H1 (cell line): ENCODE results near the gene NAA10. TPM values are rescaled to one million over a fixed set of nuclear protein-coding genes. Genes with fewer than 3 reads are reported as not detected.

ENCODE experiments used
- CTCF ChIA-PET: fragments of 300-600 bp; sonication (Branson Sonifier 250); formaldehyde crosslinking; loops from one replicate; lab custom pipeline; 2021; ENCODE audit not compliant: partially characterized antibody; lab: Charles Lee
- POLR2A ChIA-PET: fragments of 300-600 bp; sonication (Branson Sonifier 250); formaldehyde crosslinking; loops from one replicate; lab custom pipeline; 2021; ENCODE audit warnings: inconsistent platforms; ENCODE audit not compliant: partially characterized antibody; lab: Charles Lee
- DNase-seq, 2 experiments: peaks; one replicate each; pipeline versions ENCODE4 v3.0.0 to v3.0.0-alpha.2; 2010 to 2022; ENCODE audit warnings: low spot score in 2 of 2, low read depth in 1 of 2, mixed read lengths in 1 of 2
- FAIRE-seq: peaks from 2 replicates; lab custom pipeline; 2011; peaks lifted over from hg19 to GRCh38; lab: Jason Lieb, UNC
- H2AFZ ChIP-seq: 2 replicates; pipeline ENCODE4 v1.8.1; 2012; ENCODE audit warnings: low read length, inconsistent platforms
- H2AK5ac ChIP-seq: 2 replicates; pipeline ENCODE4 v1.6.1; 2013; ENCODE audit warnings: low read depth, low read length
- H2BK120ac ChIP-seq: replicated peaks from 2 replicates; pipeline ENCODE3; 2013; ENCODE audit warnings: low read depth, low read length, inconsistent platforms
- H2BK12ac ChIP-seq: 2 replicates; pipeline ENCODE4 v1.6.1; 2013; ENCODE audit warnings: low read depth, low read length
- H2BK15ac ChIP-seq: 2 replicates; pipeline ENCODE4 v1.6.1; 2013; ENCODE audit warnings: low read length
- H2BK20ac ChIP-seq: 2 replicates; pipeline ENCODE4 v1.6.1; 2013; ENCODE audit warnings: low read length
- H2BK5ac ChIP-seq: 2 replicates; pipeline ENCODE4 v1.6.1; 2013; ENCODE audit warnings: low read depth, low read length
- H3K14ac ChIP-seq: 2 replicates; pipeline ENCODE4 v1.6.1; 2013; ENCODE audit warnings: inconsistent platforms; ENCODE audit not compliant: insufficient read length
- H3K18ac ChIP-seq: 2 replicates; pipeline ENCODE4 v1.6.1; 2013; ENCODE audit warnings: low read length; ENCODE audit errors: extremely low read depth
- H3K23ac ChIP-seq: 2 replicates; pipeline ENCODE4 v1.6.1; 2013; ENCODE audit warnings: inconsistent platforms; ENCODE audit not compliant: insufficient read length
- H3K23me2 ChIP-seq: 2 replicates; pipeline ENCODE4 v1.6.1; 2013; ENCODE audit warnings: low read depth, low read length
- H3K27ac ChIP-seq: 2 replicates; pipeline ENCODE4 v1.6.1; 2011; ENCODE audit warnings: low read depth, low read length, inconsistent platforms
- H3K27me3 ChIP-seq, 4 experiments: replicated peaks in 1 of 4; 1 replicate in 1 of 4; 2 replicates in 3 of 4; pipeline versions ENCODE4 v1.6.1 to v1.8.1; 2011 to 2013; ENCODE audit warnings: low read length in 3 of 4, mild to moderate bottlenecking in 3 of 4, inconsistent platforms in 2 of 4, mixed read lengths in 2 of 4, moderate library complexity in 1 of 4; ENCODE audit not compliant: control insufficient read depth in 3 of 4, insufficient read depth in 3 of 4; ENCODE audit errors: extremely low read depth in 1 of 4
- H3K36me3 ChIP-seq, 4 experiments: 2 replicates each; pipeline versions ENCODE4 v1.6.1 to v1.8.1; 2011 to 2013; ENCODE audit warnings: mild to moderate bottlenecking in 4 of 4, low read length in 3 of 4, moderate library complexity in 2 of 4, control low read depth in 1 of 4, inconsistent platforms in 1 of 4; ENCODE audit not compliant: insufficient read depth in 4 of 4, control insufficient read depth in 2 of 4
- H3K4ac ChIP-seq: replicated peaks from 2 replicates; pipeline ENCODE3; 2013; ENCODE audit warnings: low read length, low read depth, mixed read lengths, inconsistent platforms; ENCODE audit not compliant: insufficient read length
- H3K4me1 ChIP-seq, 4 experiments: replicated peaks in 1 of 4; 1 replicate in 1 of 4; 2 replicates in 3 of 4; pipeline versions ENCODE4 v1.6.1 to v1.8.1; 2011 to 2013; ENCODE audit warnings: low read length in 3 of 4, inconsistent platforms in 2 of 4, mixed read lengths in 1 of 4; ENCODE audit not compliant: insufficient read depth in 4 of 4, control insufficient read depth in 3 of 4
- H3K4me2 ChIP-seq, 2 experiments: 2 replicates each; pipeline versions ENCODE4 v1.6.1 to v1.8.1; 2011 to 2013; ENCODE audit warnings: low read depth in 2 of 2, low read length in 2 of 2, control low read depth in 1 of 2, inconsistent platforms in 1 of 2, mild to moderate bottlenecking in 1 of 2; ENCODE audit not compliant: insufficient read depth in 1 of 2
- H3K4me3 ChIP-seq, 4 experiments: fragments of 200-600, 300-600 bp in 1 of 4; sonication (generic), shearing (Covaris generic), sonication (Bioruptor Twin) in 1 of 4; 2 replicates each; pipeline versions ENCODE4 v1.5.1 to v1.8.1; 2011 to 2016; ENCODE audit warnings: low read length in 4 of 4, low read depth in 3 of 4, control low read depth in 2 of 4, inconsistent platforms in 2 of 4, mild to moderate bottlenecking in 2 of 4, mixed read lengths in 1 of 4, moderate library complexity in 1 of 4; ENCODE audit not compliant: insufficient read depth in 2 of 4; ENCODE audit errors: extremely low read depth in 1 of 4
- H3K56ac ChIP-seq: replicated peaks from 2 replicates; pipeline ENCODE3; 2013; ENCODE audit warnings: low read depth, mild to moderate bottlenecking, mixed read lengths, low read length, inconsistent platforms; ENCODE audit not compliant: insufficient read length
- H3K79me1 ChIP-seq: 2 replicates; pipeline ENCODE4 v1.6.1; 2013; ENCODE audit warnings: low read depth, low read length, control low read depth
- H3K79me2 ChIP-seq, 2 experiments: 2 replicates each; pipeline versions ENCODE4 v1.6.1 to v1.8.1; 2012 to 2013; ENCODE audit warnings: low read length in 2 of 2, mild to moderate bottlenecking in 2 of 2, inconsistent platforms in 1 of 2; ENCODE audit not compliant: insufficient read depth in 2 of 2, control insufficient read depth in 1 of 2
- H3K9ac ChIP-seq, 4 experiments: replicated peaks in 1 of 4; 1 replicate in 1 of 4; 2 replicates in 3 of 4; pipeline versions ENCODE4 v1.6.1 to v1.8.1; 2011 to 2013; ENCODE audit warnings: low read depth in 3 of 4, low read length in 3 of 4, control low read depth in 2 of 4, mild to moderate bottlenecking in 2 of 4, moderate library complexity in 2 of 4, inconsistent platforms in 1 of 4; ENCODE audit errors: extremely low read depth in 1 of 4
- H3K9me3 ChIP-seq, 2 experiments: 2 replicates each; pipeline versions ENCODE4 v1.6.1 to v1.8.1; 2012 to 2013; ENCODE audit warnings: mild to moderate bottlenecking in 2 of 2, moderate library complexity in 2 of 2, control low read depth in 1 of 2, inconsistent platforms in 1 of 2, low read depth in 1 of 2, low read length in 1 of 2, mixed read lengths in 1 of 2; ENCODE audit not compliant: insufficient read depth in 2 of 2
- H4K20me1 ChIP-seq, 2 experiments: replicated peaks in 1 of 2; 2 replicates each; pipeline versions ENCODE3 to v1.8.1; 2011 to 2013; ENCODE audit warnings: inconsistent platforms in 2 of 2, low read length in 2 of 2, mild to moderate bottlenecking in 1 of 2; ENCODE audit not compliant: insufficient read depth in 2 of 2, control insufficient read depth in 1 of 2
- H4K5ac ChIP-seq: 2 replicates; pipeline ENCODE4 v1.6.1; 2013; ENCODE audit warnings: low read length, low read depth, mixed read lengths, inconsistent platforms; ENCODE audit not compliant: insufficient read length
- H4K8ac ChIP-seq: 2 replicates; pipeline ENCODE4 v1.8.0; 2013; ENCODE audit warnings: mild to moderate bottlenecking, moderate library complexity, low read length, inconsistent platforms; ENCODE audit not compliant: insufficient read depth; ENCODE audit errors: extremely low read depth
- H4K91ac ChIP-seq: replicated peaks from 2 replicates; pipeline ENCODE3; 2013; ENCODE audit warnings: low read length, mixed read lengths, inconsistent platforms; ENCODE audit not compliant: insufficient read length
- ASH2L ChIP-seq: fragments of 200-600, 300-600 bp; sonication (generic); IDR thresholded peaks from one replicate; pipeline ENCODE4 v1.7.1; 2017; ENCODE audit warnings: low read length
- BACH1 ChIP-seq: IDR thresholded peaks from 2 replicates; pipeline ENCODE4 v1.6.1; 2012; ENCODE audit warnings: low read length, improper control_type of control experiment
- CHD1 ChIP-seq: IDR thresholded peaks from 2 replicates; pipeline ENCODE4 v1.6.1; 2012; ENCODE audit warnings: low read depth, low read length, improper control_type of control experiment
- KDM5A ChIP-seq: fragments of 200-600 bp; IDR thresholded peaks from 2 replicates; pipeline ENCODE4 v1.7.1; 2012; ENCODE audit warnings: mild to moderate bottlenecking, low read length, inconsistent platforms, mixed read lengths
- RXRA ChIP-seq: IDR thresholded peaks from 2 replicates; pipeline ENCODE4 v1.6.1; 2011; ENCODE audit warnings: low read depth, mild to moderate bottlenecking, low read length, moderate library complexity; ENCODE audit not compliant: insufficient read depth
- SIN3A ChIP-seq, 2 experiments: IDR thresholded peaks in 1 of 2; conservative IDR thresholded peaks in 1 of 2; 2 replicates each; pipeline ENCODE4 v1.6.1; 2011 to 2012; ENCODE audit warnings: low read length in 2 of 2, improper control_type of control experiment in 1 of 2, low read depth in 1 of 2, mild to moderate bottlenecking in 1 of 2
- SP4 ChIP-seq: IDR thresholded peaks from 2 replicates; pipeline ENCODE4 v1.6.1; 2012; ENCODE audit warnings: low read length, inconsistent platforms
- TAF7 ChIP-seq: optimal IDR thresholded peaks from 2 replicates; pipeline ENCODE3; 2011; ENCODE audit warnings: low read depth, mild to moderate bottlenecking, inconsistent platforms, low read length, moderate library complexity, borderline replicate concordance
- ZNF274 ChIP-seq: IDR thresholded peaks from 2 replicates; pipeline ENCODE4 v1.7.0; 2012; ENCODE audit warnings: low read length, borderline replicate concordance; ENCODE audit errors: extremely low read depth
- WGBS, 2 experiments: shearing (Covaris generic) in 1 of 2; methylation state at CpG; one replicate each; pipeline versions ENCODE4 v1.1.6 to v1.1.7; 2013 to 2015; ENCODE audit warnings: low lambda C conversion rate in 2 of 2, mixed read lengths in 2 of 2, inconsistent platforms in 1 of 2, low coverage in 1 of 2, missing lambda C conversion rate in 1 of 2; ENCODE audit not compliant: insufficient replicate concordance in 2 of 2, insufficient coverage in 1 of 2, insufficient read length in 1 of 2; ENCODE audit errors: extremely low coverage in 1 of 2, missing lambda C conversion rate in 1 of 2; 5-methylcytosine and 5-hydroxymethylcytosine counted together
- polyA plus RNA-seq, 7 experiments: library from polyadenylated mRNA; depleted of rRNA in 3 of 7; stranded (reverse) in 5 of 7; unstranded in 2 of 7; fragments of >200 nt in 5 of 7; fragments of 200-250 nt in 2 of 7; gene quantifications; 1 replicate in 5 of 7; 2 replicates in 1 of 7; 4 replicates in 1 of 7; pipeline versions ENCODE4 v1.2.1 to v1.2.3, GENCODE V29; 2011 to 2013; ENCODE audit warnings: missing spikeins in 2 of 7, mixed read lengths in 2 of 7
- total RNA-seq: library from RNA; stranded (reverse); fragmentation: NEBNext Ultra II Directional; extraction: Animal tissue kit (Norgen Biotek cat#: 25700); gene quantifications from 2 replicates; pipeline ENCODE4 v1.2.1, GENCODE V29; 2021
- TF ChIP-seq, protein P1 (sequence below): IDR thresholded peaks from 2 replicates; pipeline ENCODE4 v1.6.1; 2012; ENCODE audit warnings: inconsistent platforms
- TF ChIP-seq, protein P2 (sequence below): IDR thresholded peaks from 2 replicates; pipeline ENCODE4 v1.6.1; 2012; ENCODE audit warnings: inconsistent platforms

Gene NAA10
- total and polyA plus RNA-seq, 2 of the 8 experiments (the other 6 are each of a cell fraction or from before 2014, with no cell fraction given), result 80.4 to 98.8 TPM

DNA sequence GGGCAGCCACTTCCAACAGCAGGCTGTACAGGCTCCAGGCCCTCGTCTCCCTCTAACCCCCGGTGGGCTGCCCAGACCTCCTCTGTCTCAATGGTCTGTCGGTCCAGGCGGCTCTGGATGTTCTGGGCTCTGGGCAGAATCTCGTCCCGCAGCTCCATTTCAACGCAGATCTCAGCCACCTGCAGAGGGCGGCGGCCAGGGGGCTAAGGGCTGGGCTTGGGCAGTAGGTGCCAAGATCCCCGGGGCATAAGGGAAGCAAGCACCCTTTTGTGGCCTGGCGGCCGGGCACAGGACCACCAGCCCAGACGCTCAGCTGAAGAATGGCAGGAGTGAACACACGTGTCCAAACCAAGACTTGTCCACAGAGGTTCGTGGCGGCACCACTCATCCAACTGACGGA lies 21.1 kb downstream of the NAA10 start:
- ChIA-PET CTCF (interaction anchor here (1.0 to 5.7 kb wide), 3 partner anchors 9 to 53 kb away, joined by 3 to 65 read pairs (median 4); partner anchors contain the start of gene ARHGAP4), POLR2A (interaction anchor here (2.0 kb wide), 1 partner anchor 12 kb away, joined by 9 read pairs; the partner anchor contains the start of gene ARHGAP4)
- H3K56ac ChIP-seq, result no peak overlapping the region
- no peak overlapping the region for H4K5ac ChIP-seq
- H3K36me3 ChIP-seq, result no peaks in the 10 kb centered on the region; a peak in 1 of 8 replicates
- H3K4me3 ChIP-seq, result no peak overlapping the region
- H4K8ac ChIP-seq, result no peak overlapping the region
- H3K27me3 ChIP-seq, result no peaks in the 10 kb centered on the region
- no peak overlapping the region for H3K4me2 ChIP-seq
- no peak for FAIRE-seq
- H3K4me1 ChIP-seq, result peaks cover 0 to 3% (median 0%) of the 10 kb centered on the region in 4 experiments; a peak in 1 of 7 replicates
- no peak overlapping the region for H3K27ac ChIP-seq
- no peaks in the 10 kb centered on the region for H3K23me2 ChIP-seq
- no peak overlapping the region for H3K4ac ChIP-seq
- no peaks in the 10 kb centered on the region for H3K79me2 ChIP-seq
- H2BK12ac ChIP-seq, result no peak overlapping the region
- no peak overlapping the region for H2AK5ac ChIP-seq
- H3K18ac ChIP-seq, result no peak overlapping the region
- H3K14ac ChIP-seq, result no peak overlapping the region
- no peaks in the 10 kb centered on the region for H4K20me1 ChIP-seq
- no peak overlapping the region for H4K91ac ChIP-seq
- H2BK20ac ChIP-seq, result no peak overlapping the region
- no peak overlapping the region for H2BK120ac ChIP-seq
- TF ChIP-seq, protein P1, sequence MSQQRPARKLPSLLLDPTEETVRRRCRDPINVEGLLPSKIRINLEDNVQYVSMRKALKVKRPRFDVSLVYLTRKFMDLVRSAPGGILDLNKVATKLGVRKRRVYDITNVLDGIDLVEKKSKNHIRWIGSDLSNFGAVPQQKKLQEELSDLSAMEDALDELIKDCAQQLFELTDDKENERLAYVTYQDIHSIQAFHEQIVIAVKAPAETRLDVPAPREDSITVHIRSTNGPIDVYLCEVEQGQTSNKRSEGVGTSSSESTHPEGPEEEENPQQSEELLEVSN, result no peak
- TF ChIP-seq ASH2L, result no peak
- TF ChIP-seq, protein P2, sequence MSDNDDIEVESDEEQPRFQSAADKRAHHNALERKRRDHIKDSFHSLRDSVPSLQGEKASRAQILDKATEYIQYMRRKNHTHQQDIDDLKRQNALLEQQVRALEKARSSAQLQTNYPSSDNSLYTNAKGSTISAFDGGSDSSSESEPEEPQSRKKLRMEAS, result no peak
- TF ChIP-seq SP4, result no peak
- no peak for TF ChIP-seq CHD1
- TF ChIP-seq BACH1, result no peak
- TF ChIP-seq RXRA, result no peak
- TF ChIP-seq TAF7, result no peak
- no peak for TF ChIP-seq KDM5A
- no peak for TF ChIP-seq ZNF274
- TF ChIP-seq SIN3A (conservative IDR thresholded peaks at IDR 0.05 in 1 of 2, IDR thresholded peaks at IDR 0.05 in 1 of 2; ENCODE audit: low read depth in 1 of 2, low read length in 2 of 2), result no peak
- no peak overlapping the region for H2BK5ac ChIP-seq
- H3K79me1 ChIP-seq, result no peaks in the 10 kb centered on the region
- no peaks in the 10 kb centered on the region for H3K9me3 ChIP-seq
- no peak for DNase-seq
- no peak overlapping the region for H2BK15ac ChIP-seq
- H3K23ac ChIP-seq, result no peak overlapping the region
- 96% methylated on average over 11 of the region's 17 CpGs; no CpG with 5 or more reads in 1 of the 2 experiments for WGBS, 2 experiments
- H3K9ac ChIP-seq, result no peak overlapping the region
- H2AFZ ChIP-seq, result no peak overlapping the region
